AG20443 (cell line): Measurements from ENCODE around the gene CC2D2A.

Source experiments
- DNase-seq: peaks from one replicate; pipeline ENCODE4 v3.0.0; 2012; ENCODE audit warnings: low spot score, mixed read lengths

The CC2D2A gene

DNA sequence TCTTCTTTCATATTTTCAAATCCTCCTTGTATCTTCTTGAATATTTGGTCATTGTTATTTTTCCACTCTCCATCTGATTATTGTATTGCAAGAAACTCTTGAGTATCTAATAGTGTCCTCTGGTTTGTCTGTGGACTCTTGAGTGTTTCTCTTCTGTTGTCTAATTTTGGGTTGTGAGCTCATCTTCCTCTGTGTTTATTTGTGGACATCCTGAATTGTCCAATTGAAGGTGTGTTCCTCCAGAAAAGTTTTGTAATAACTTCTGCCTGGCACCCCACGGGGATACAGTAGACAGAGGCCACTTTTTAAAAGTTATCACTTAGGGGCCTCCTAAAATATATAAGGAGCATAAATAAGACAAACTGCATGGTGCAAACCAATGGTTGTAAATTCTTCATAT is 3.1 kb upstream of the CC2D2A start:
- DNase-seq, result no peak

GRCh38 chr4:15470128-15470475 is 420 bp downstream of the CC2D2A start:
- DNase-seq, result no peak

GRCh38 chr4:15476396-15476795 is 6.7 kb downstream of the CC2D2A start:
- DNase-seq, result no peak

DNA sequence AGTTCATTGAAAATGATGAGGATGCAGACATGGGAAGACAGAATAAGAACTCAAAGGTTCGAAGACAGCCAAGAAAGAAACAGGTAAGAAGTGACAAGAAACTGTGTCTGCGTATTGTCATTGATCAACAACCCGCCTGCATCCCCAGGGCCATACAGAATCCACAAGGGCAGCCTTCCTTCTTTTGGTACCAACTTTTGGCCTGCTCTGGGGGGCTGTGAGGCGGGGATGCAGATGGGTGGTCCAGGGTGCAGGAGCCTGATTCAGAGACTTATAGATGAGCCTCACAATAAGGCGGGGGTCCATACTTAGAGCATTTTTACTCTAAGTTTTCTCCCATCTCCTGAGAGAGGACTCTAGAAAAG is 9.0 kb downstream of the CC2D2A start:
- no peak for DNase-seq

DNA sequence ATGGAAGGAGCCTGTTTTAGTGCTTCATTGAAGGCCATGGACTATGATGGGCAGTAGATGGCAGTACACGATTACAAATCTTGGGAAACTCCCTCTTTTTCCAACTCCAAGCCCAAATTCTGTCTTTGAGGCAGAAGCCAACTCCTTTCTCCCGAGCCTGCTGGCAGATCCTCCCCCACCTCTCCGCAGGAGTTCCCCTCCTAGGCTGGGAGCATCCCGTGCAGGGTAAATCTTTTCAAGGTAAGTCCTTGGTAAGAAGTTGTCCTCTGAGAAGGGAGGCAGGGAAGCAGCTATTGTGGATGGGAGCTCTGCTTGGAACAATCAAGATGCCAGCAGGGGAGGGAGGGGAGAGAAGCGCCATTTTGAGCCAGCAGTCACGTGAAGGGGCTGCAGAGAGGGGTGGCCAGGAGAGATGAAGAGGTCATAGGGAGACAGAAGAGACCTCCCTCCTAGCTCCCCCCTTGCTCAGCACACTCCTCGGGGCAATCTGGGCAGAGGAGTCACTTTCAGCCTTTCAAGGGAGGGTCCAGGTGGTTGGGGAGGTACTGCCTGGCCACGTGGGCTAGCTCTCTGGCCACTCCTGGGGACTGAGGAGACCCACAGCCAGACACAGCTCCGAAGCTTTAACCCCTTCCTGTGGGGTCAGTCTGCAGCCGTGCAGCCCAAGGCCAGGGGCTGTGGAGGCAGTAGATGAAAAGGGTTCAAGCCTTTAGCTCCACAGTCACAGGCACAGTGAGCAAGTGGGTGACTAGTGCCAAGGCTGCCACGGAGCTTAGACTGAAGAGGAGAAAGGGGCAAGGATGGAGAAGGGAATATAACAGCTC is 9.6 kb downstream of the CC2D2A start:
- peak; percentile 85 for DNase-seq

- DNase-seq, result peak; percentile 22
These were observed 10.2 kb downstream of the CC2D2A start for GRCh38 chr4:15479913-15480185.

GRCh38 chr4:15481961-15482745 is 12.5 kb downstream of the CC2D2A start:
- no peak for DNase-seq

DNA sequence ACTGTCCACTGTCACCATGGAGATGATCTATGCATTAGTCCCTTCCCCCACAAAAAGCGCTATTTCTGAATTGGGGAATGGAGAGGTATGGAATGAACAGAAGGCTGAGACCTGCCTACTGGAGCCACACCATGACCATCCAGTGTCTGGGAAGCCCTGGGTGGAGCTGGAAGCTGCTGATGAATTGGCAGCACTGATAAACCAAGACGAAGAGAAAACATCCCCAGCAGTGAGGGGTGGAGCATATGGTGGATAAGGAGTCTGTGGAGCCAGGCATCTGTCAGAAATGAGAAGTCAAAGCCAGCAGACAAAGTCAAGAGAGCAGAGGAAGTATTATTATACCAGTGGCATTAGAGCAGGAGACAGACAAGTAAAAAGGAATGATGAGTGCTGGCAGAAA is 13.2 kb downstream of the CC2D2A start:
- no peak for DNase-seq

GRCh38 chr4:15488136-15488535 is 18.5 kb downstream of the CC2D2A start:
- DNase-seq, result no peak

DNA sequence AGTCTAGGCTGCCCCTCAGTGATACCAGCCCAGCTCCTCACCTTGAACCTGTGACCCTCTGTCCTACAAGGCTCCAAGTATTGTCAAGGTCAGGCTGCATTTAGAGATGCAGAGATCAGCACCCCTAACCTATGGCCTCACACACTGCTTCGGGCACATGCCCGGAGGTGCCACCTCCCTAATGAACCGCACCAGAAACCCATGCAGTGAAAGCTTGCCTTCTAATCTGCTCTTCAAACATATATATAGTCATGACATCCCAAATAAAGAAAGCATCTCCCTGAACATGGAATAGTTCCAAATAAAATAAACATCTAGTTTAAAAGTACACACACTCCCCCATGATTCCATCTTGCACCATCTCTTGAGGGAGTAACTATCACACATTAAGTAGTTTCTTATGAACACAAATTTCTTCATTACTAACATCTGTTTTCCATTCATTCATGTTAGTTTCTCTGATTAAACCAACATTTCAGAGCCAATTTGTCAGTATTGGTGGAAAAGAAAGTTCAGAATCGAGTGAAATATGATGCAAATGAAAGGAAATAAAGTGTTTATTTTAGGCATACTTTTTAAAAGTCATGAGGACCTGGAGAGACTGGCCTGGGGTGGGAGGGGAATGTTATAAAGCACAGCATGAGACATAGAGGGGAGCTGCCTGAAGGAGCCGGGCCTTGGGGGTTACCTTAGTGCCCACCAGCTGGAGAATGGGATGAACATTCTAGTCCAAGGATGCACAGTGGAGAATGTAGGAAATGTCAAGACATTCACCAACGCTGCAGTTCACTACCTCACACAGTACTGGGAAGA is 19.2 kb downstream of the CC2D2A start:
- DNase-seq, result no peak

DNA sequence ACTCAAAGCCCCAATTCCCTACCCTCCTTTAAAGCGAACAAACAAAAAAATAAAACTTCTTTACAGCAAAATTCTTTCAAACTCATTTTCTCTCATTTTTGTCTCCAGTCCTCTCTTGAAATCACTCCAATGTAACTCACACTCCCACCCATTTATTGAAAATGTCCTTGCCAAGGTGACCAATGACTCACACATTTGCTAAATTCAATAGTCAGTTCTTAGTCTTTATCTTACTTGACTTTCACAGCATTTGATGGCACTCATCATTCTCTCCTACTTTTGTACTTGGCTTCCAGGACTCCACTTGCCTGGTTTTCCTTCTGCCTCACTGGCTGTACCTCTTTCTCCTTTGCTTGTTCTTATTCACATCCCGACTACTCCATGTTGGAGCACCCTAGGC is 19.9 kb downstream of the CC2D2A start:
- no peak for DNase-seq

DNA sequence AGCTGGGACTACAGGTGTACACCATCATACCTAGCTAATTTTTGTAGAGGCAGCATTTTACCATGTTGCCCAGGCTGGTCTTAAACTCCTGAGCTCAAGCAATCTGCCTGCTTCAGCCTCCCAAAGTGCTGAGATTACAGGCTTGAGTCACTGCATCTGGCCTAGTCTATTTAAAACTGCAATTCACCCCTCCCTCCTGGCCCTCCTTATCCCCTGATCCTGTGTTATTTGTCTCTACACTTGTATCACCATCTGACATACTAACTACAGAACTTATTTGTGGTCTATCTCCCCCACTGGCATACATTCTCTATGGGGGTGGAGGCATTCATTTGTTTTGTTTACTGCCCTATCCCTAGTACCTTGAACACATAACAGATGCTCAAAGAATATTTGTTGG is 23.7 kb downstream of the CC2D2A start:
- no peak for DNase-seq

- no peak for DNase-seq
These were observed 25.9 kb downstream of the CC2D2A start for GRCh38 chr4:15495621-15496020.

DNA sequence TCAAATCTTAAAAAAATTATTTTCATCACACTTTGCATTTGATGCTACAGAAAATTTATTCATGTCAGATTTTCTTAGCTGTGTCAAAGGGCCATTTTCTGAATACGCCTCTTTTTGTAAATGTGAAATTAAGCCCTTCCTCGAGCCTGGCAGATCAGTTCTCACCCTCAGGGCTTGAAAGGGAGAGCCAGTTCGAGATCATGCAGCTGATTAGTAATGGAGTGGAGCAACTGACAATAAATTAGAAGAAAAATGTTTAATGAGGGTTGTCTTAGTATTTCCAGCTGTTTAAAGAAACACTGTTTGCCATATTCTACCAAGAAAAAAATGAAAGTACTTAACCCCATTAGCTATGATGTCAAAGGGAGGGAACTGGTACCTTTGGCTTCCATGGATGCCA is 28.7 kb downstream of the CC2D2A start:
- no peak for DNase-seq

GRCh38 chr4:15500701-15501100 is 31.0 kb downstream of the CC2D2A start:
- DNase-seq, result no peak

- DNase-seq, result no peak
These were observed 32.3 kb downstream of the CC2D2A start for GRCh38 chr4:15501941-15502340.

GRCh38 chr4:15502384-15502783 is 32.7 kb downstream of the CC2D2A start:
- DNase-seq, result no peak

GRCh38 chr4:15504041-15504440 is 34.4 kb downstream of the CC2D2A start:
- DNase-seq, result no peak

DNA sequence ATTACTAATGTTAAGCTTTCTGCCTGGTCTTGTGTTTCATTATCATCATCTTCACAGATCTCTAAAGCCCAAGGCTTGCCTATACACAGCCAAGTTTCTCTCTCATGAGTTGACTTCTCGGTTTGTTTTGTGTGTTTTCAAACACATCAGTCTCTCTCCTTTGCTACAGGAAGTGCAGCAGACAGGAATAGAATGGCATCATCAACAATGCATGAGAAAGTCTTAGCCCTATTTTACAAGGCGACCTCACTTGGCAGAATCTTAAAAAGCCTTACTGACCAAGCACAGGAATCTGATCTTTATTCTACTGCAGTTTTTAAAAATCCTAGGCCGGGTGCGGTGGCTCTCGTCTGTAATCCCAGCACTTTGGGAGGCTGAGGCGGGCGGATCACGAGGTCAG is 36.8 kb downstream of the CC2D2A start:
- no peak for DNase-seq

GRCh38 chr4:15507679-15508078 is 38.0 kb downstream of the CC2D2A start:
- DNase-seq, result no peak

DNA sequence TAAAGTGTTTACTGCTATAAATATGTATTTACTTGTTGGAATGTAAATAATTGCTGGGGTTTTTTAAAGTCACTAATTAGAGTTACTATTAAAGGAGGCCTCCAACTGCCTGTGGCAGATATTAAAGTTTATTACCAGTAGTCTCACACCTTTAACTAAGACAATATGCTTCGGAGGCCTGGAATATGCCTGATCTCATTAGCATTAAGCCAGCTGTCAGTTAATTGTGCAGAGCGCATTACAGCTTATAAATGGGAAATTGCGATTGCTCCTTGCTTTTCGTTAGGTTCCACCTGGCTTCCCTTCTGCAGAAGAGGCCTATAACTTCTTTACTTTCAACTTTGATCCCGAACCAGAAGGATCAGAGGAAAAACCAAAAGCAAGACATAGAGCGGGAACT is 41.3 kb downstream of the CC2D2A start:
- DNase-seq, result no peak

DNA sequence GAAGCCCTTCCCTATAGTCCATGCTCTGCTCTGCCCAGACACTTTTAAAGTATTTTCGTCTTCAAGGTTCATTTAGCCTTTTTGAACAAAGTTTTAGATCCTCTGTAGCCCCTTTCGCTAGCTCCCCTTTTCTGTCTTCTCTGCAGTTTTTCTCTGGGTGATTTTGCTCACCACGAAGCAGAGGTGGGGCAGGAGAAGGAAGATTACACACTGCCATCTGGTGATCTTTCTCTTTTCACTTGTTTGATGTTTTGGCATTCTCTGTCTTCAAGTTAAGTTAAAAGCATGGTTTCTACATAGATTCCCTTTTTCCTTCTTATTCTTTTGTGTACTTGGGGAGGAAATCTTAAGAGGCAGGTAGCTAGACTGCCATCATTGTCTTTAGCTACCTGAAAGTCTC is 43.9 kb downstream of the CC2D2A start:
- no peak for DNase-seq

GRCh38 chr4:15515106-15515505 is 45.4 kb downstream of the CC2D2A start:
- DNase-seq, result no peak
